Measurements from ENCODE around the gene SLC12A9.

GRCh38 chr7:100900978-100901377, 48.5 kb downstream of the SLC12A9 start:
- TF ChIP-seq CTCF (IDR thresholded peaks at IDR 0.05; ENCODE audit: low read length): no peak
- TF ChIP-seq EZH2 (optimal IDR thresholded peaks at IDR 0.05; ENCODE audit: low read depth, low read length): no peak

All from MM.1S (cell line).